OCI-LY7 (cell line): ENCODE results near the gene CD300LF. TPM values are rescaled to one million over a fixed set of nuclear protein-coding genes. Genes with fewer than 3 reads are reported as not detected.

Source experiments
- BruUV-seq: library from RNA; stranded (reverse); fragments of 400-500 nt; replicated peaks from 2 replicates; lab custom pipeline; 2021; lab: Mats Ljungman, UMichigan
- CTCF ChIA-PET: fragments of 300-600 bp; sonication (Branson Sonifier 250); formaldehyde crosslinking; loops from one replicate; lab custom pipeline; 2022; ENCODE audit warnings: antibody characterized with exemption; ENCODE audit not compliant: unreplicated experiment; lab: Charles Lee
- POLR2A ChIA-PET: fragments of 300-600 bp; sonication (Branson Sonifier 250); formaldehyde crosslinking; loops from one replicate; lab custom pipeline; 2022; ENCODE audit warnings: antibody characterized with exemption; lab: Charles Lee
- DNase-seq: peaks from one replicate; pipeline ENCODE4 v3.0.0-alpha.2; 2015; ENCODE audit warnings: low spot score
- H2AFZ ChIP-seq: fragments of 200-600 bp; sonication (generic), shearing (Covaris generic); 2 replicates; pipeline ENCODE4 v1.6.1; 2014; ENCODE audit warnings: mild to moderate bottlenecking, antibody characterized with exemption, low read length, moderate library complexity
- H3K27ac ChIP-seq: fragments of 200-600 bp; sonication (generic); 2 replicates; pipeline ENCODE4 v1.5.1; 2014; ENCODE audit warnings: mixed run types, low read depth, mild to moderate bottlenecking, moderate library complexity, low read length, inconsistent platforms; ENCODE audit not compliant: poor library complexity, severe bottlenecking
- H3K36me3 ChIP-seq: fragments of 200-600 bp; sonication (generic); 2 replicates; pipeline ENCODE4 v1.6.1; 2014; ENCODE audit warnings: mild to moderate bottlenecking, antibody characterized with exemption, low read length, moderate library complexity, mixed read lengths; ENCODE audit not compliant: insufficient read depth
- H3K4me1 ChIP-seq: fragments of 200-600 bp; sonication (generic); 2 replicates; pipeline ENCODE4 v1.5.1; 2014; ENCODE audit warnings: mild to moderate bottlenecking, low read length; ENCODE audit not compliant: insufficient read depth, poor library complexity, severe bottlenecking
- H3K4me2 ChIP-seq: fragments of 200-600 bp; sonication (generic); 2 replicates; pipeline ENCODE4 v1.6.1; 2014; ENCODE audit warnings: mild to moderate bottlenecking, low read length
- H3K4me3 ChIP-seq: fragments of 200-600 bp; sonication (generic); 2 replicates; pipeline ENCODE4 v1.5.1; 2014; ENCODE audit warnings: mild to moderate bottlenecking, low read depth, low read length; ENCODE audit not compliant: poor library complexity, severe bottlenecking
- H3K79me2 ChIP-seq: fragments of 200-600 bp; sonication (generic); 2 replicates; pipeline ENCODE4 v1.6.1; 2016; ENCODE audit warnings: low read depth, mild to moderate bottlenecking, low read length, moderate library complexity, mixed read lengths; ENCODE audit not compliant: insufficient read depth
- H3K9me2 ChIP-seq: fragments of 200-600 bp; sonication (generic); 2 replicates; pipeline ENCODE4 v1.6.1; 2016; ENCODE audit warnings: mild to moderate bottlenecking, low read length, mixed read lengths; ENCODE audit not compliant: insufficient read depth
- H3K9me3 ChIP-seq: fragments of 200-600 bp; sonication (generic); 2 replicates; pipeline ENCODE4 v1.6.1; 2014; ENCODE audit warnings: mild to moderate bottlenecking, mixed run types, low read length, mixed read lengths
- H4K20me1 ChIP-seq: fragments of 200-600 bp; sonication (generic); 2 replicates; pipeline ENCODE4 v1.6.1; 2014; ENCODE audit warnings: mild to moderate bottlenecking, antibody characterized with exemption, low read length, moderate library complexity, mixed read lengths; ENCODE audit not compliant: insufficient read depth
- CTCF ChIP-seq: fragments of 200-600 bp; sonication (generic); conservative IDR thresholded peaks from 2 replicates; pipeline ENCODE4 v1.5.1; 2014; ENCODE audit warnings: mild to moderate bottlenecking, antibody characterized with exemption, low read length, moderate library complexity, mixed read lengths
- EZH2phosphoT487 ChIP-seq: fragments of 200-600 bp; sonication (generic); IDR thresholded peaks from 2 replicates; pipeline ENCODE4 v1.6.1; 2018; ENCODE audit warnings: low read depth, borderline replicate concordance, mild to moderate bottlenecking, mixed run types, antibody characterized with exemption, low read length, moderate library complexity, mixed read lengths
- intact Hi-C: fragments of 100-400 bp; cut with micrococcal nuclease; formaldehyde crosslinking; loops from one replicate; pipeline ENCODE4 v1.10.0; 2022; ENCODE audit not compliant: unreplicated experiment
- total RNA-seq, 2 experiments: library from RNA; depleted of rRNA in 1 of 2; stranded (reverse); fragments of >200 nt in 1 of 2; shearing (Covaris generic) in 1 of 2; gene quantifications; 2 replicates each; pipeline ENCODE4 v1.2.3, GENCODE V29; 2014 to 2022

CD300LF gene
- total RNA-seq, 2 experiments from 2014 or later: not detected

DNA sequence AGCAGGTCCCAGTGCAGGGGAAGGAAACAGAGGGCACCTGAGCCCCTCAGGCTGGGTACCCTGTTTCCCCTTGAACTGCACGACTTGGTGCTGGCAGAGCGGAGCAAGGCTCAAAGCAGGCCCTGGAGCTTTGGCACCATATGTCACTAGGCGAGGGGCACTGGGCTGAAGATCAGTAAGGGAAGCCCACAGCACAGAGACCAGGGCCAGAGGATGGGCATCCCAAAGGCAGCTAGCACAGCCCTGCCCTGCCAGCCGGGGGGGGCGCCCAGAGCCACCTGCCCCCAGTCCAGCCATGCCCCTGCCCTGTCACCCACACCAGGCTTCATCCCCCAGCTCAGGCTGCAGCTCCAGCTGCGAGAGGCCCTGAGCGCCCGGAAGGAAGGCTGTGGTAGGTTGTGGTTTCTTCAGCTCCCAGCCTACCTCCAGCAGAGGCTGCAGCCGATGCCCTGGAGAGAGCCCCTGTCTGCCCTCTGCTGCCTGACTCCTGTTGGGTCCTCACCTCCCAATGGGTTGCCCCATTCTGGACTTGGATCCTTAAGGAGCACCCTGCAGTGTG, 46.6 kb upstream of the CD300LF start:
- peaks cover 9% of the 10 kb centered on the region; the same call in 1 of the 2 replicates for H4K20me1 ChIP-seq
- POLR2A ChIA-PET: interaction anchor here (0.6 kb wide), 2 partner anchors 303 to 471 kb away, joined by 3 read pairs; no protein-coding TSS in a partner anchor
- intact Hi-C loops: loop anchor here (1.0 kb wide), 1 partner anchor 15 kb away; no protein-coding TSS in a partner anchor

GRCh38 chr17:74758848-74759168, 46.1 kb upstream of the CD300LF start:
- POLR2A ChIA-PET: interaction anchor here (0.6 to 1.0 kb wide), 3 partner anchors 9 to 471 kb away, joined by 3 to 4 read pairs (median 3); no protein-coding TSS in a partner anchor
- H3K27ac ChIP-seq: no peak overlapping the region

More for the DNA sequence above, 46.6 kb upstream of the CD300LF start:
- Histone ChIP-seq H3K36me3 (peaks cover 11% of the 10 kb centered on the region), H3K9me2 (no peaks in the 10 kb centered on the region), H2AFZ (no peak overlapping the region), H3K4me1 (peaks cover 19% of the 10 kb centered on the region), H3K4me3 (no peak overlapping the region), H3K27ac (no peak overlapping the region), H3K4me2 (peak overlapping the region; percentile 3; the same call in 1 of the 2 replicates), H3K79me2 (peaks cover 5% of the 10 kb centered on the region; the same call in 1 of the 2 replicates), H3K9me3 (no peaks in the 10 kb centered on the region)
- CTCF ChIA-PET: interaction anchor here (0.6 to 2.2 kb wide), 4 partner anchors 10 to 116 kb away, joined by 3 to 10 read pairs (median 4); no protein-coding TSS in a partner anchor
- DNase-seq: peak; percentile 74
- TF ChIP-seq CTCF (peak; percentile 59), EZH2phosphoT487 (no peak)
- BruUV-seq: no TSS peak

More at GRCh38 chr17:74758848-74759168, 46.1 kb upstream of the CD300LF start:
- CTCF ChIA-PET: interaction anchor here (0.6 to 2.2 kb wide), 4 partner anchors 10 to 115 kb away, joined by 3 to 10 read pairs (median 4); no protein-coding TSS in a partner anchor
- no peaks in the 10 kb centered on the region for H3K9me3 ChIP-seq
- H3K36me3 ChIP-seq: peaks cover 8% of the 10 kb centered on the region; the same call in 1 of the 2 replicates
- H3K79me2 ChIP-seq: peaks cover 5% of the 10 kb centered on the region; the same call in 1 of the 2 replicates
- H3K4me2 ChIP-seq: peak overlapping the region; percentile 3; the same call in 1 of the 2 replicates
- H3K4me3 ChIP-seq: no peak overlapping the region
- no peak for TF ChIP-seq CTCF
- TF ChIP-seq EZH2phosphoT487: no peak
- peaks cover 9% of the 10 kb centered on the region; the same call in 1 of the 2 replicates for H4K20me1 ChIP-seq
- DNase-seq: no peak
- no peaks in the 10 kb centered on the region for H3K9me2 ChIP-seq
- H2AFZ ChIP-seq: no peak overlapping the region
- no TSS peak for BruUV-seq
- H3K4me1 ChIP-seq: peaks cover 19% of the 10 kb centered on the region
- intact Hi-C loops: loop anchor here (1.0 kb wide), 1 partner anchor 15 kb away; no protein-coding TSS in a partner anchor
